ENCODE data around the gene CENPS.
"Not testable (repeated sequence)": the region's sequence is repeated elsewhere in the genome, so short reads cannot be mapped to it uniquely, and the experiment has no call there.

Gene CENPS

GRCh38 chr1:10402729-10403274 lies 27.4 kb upstream of the CENPS start:
- H3K27me3 ChIP-seq, result no peaks in the 10 kb centered on the region
- H3K9ac ChIP-seq, result peak overlapping the region in 1 of 11 experiments; percentile 34; a peak in 2 of 22 replicates
- H3K4me2 ChIP-seq, result peak overlapping the region in 5 of 11 experiments; percentile 7 to 92 (median 69); a peak in 7 of 22 replicates
- no peaks in the 10 kb centered on the region for H3K9me3 ChIP-seq (replicated peaks in 1 of 11)
- H3K4me3 ChIP-seq, result no peak overlapping the region
- H3K4me1 ChIP-seq, result peaks cover 22 to 52% (median 30%) of the 10 kb centered on the region in 10 experiments
- H3K36me3 ChIP-seq, result peaks cover 68 to 81% (median 78%) of the 10 kb centered on the region in 11 experiments
- peak overlapping the region in 6 of 11 experiments; percentile 1 to 99 (median 56); a peak in 5 of 22 replicates for H3K27ac ChIP-seq
- no peak for TF ChIP-seq Cebpa-rat (IDR thresholded peaks at IDR 0.05)
- peaks cover 0 to 88% (median 68%) of the 10 kb centered on the region in 11 experiments; a peak in 18 of 22 replicates for H4K20me1 ChIP-seq

GRCh38 chr1:10407201-10407600 lies 23.0 kb upstream of the CENPS start:
- H3K4me2 ChIP-seq, result no peak overlapping the region
- H3K9me3 ChIP-seq (replicated peaks in 1 of 11), result no peaks in the 10 kb centered on the region
- peaks cover 0 to 94% (median 59%) of the 10 kb centered on the region in 11 experiments; a peak in 18 of 22 replicates for H4K20me1 ChIP-seq
- H3K4me1 ChIP-seq, result peaks cover 0 to 34% (median 5%) of the 10 kb centered on the region in 10 experiments; a peak in 9 of 20 replicates
- H3K36me3 ChIP-seq, result peaks cover 100% of the 10 kb centered on the region in 11 experiments
- TF ChIP-seq Cebpa-rat (IDR thresholded peaks at IDR 0.05), result no peak
- no peaks in the 10 kb centered on the region for H3K27me3 ChIP-seq
- H3K9ac ChIP-seq, result no peak overlapping the region
- H3K27ac ChIP-seq, result no peak overlapping the region; a peak in 1 of 22 replicates
- no peak overlapping the region for H3K4me3 ChIP-seq

GRCh38 chr1:10415211-10415930 lies 14.9 kb upstream of the CENPS start:
- peak overlapping the region in 6 of 10 experiments; percentile 2 to 52 (median 24); a peak in 6 of 20 replicates for H3K4me3 ChIP-seq

GRCh38 chr1:10415967-10416366 lies 14.3 kb upstream of the CENPS start:
- Histone ChIP-seq H3K9ac (peak overlapping the region in 10 of 11 experiments; percentile 56 to 81 (median 74); a peak in 19 of 22 replicates), H3K4me1 (peaks cover 7 to 53% (median 32%) of the 10 kb centered on the region in 10 experiments; a peak in 19 of 20 replicates), H3K27ac (peak overlapping the region; percentile 71 to 95 (median 89)), H3K36me3 (peaks cover 88 to 100% (median 95%) of the 10 kb centered on the region in 11 experiments), H3K4me2 (peak overlapping the region in 7 of 11 experiments; percentile 73 to 88 (median 84); a peak in 14 of 22 replicates), H4K20me1 (peaks cover 0 to 21% (median 0%) of the 10 kb centered on the region in 11 experiments; a peak in 3 of 22 replicates)
- H3K4me3 ChIP-seq; H3K9me3 ChIP-seq (replicated peaks in 1 of 11); H3K27me3 ChIP-seq: not testable (repeated sequence)

More at GRCh38 chr1:10415211-10415930, 14.9 kb upstream of the CENPS start:
- Histone ChIP-seq H3K36me3 (peaks cover 88 to 100% (median 95%) of the 10 kb centered on the region in 11 experiments), H3K9me3 (replicated peaks in 1 of 11) (no peaks in the 10 kb centered on the region), H3K27me3 (no peaks in the 10 kb centered on the region), H3K4me2 (peak overlapping the region in 10 of 11 experiments; percentile 22 to 88 (median 76); a peak in 19 of 22 replicates), H4K20me1 (peaks cover 0 to 27% (median 0%) of the 10 kb centered on the region in 11 experiments; a peak in 8 of 22 replicates), H3K27ac (peak overlapping the region; percentile 71 to 95 (median 89)), H3K9ac (peak overlapping the region; percentile 56 to 81 (median 74); a peak in 20 of 22 replicates), H3K4me1 (peaks cover 7 to 53% (median 32%) of the 10 kb centered on the region in 10 experiments; a peak in 19 of 20 replicates)
- TF ChIP-seq Cebpa-rat (IDR thresholded peaks at IDR 0.05), result peak in 8 of 11 experiments; percentile 35 to 85 (median 80); a peak in 15 of 22 replicates

- H3K4me1 ChIP-seq, result peaks cover 7 to 30% (median 28%) of the 10 kb centered on the region in 10 experiments; a peak in 19 of 20 replicates
- peaks cover 82 to 99% (median 91%) of the 10 kb centered on the region in 11 experiments for H3K36me3 ChIP-seq
- H3K27me3 ChIP-seq; H3K9me3 ChIP-seq (replicated peaks in 1 of 11); H3K4me2 ChIP-seq; H3K4me3 ChIP-seq: not testable (repeated sequence)
- H3K9ac ChIP-seq, result peak overlapping the region in 1 of 11 experiments; percentile 15; a peak in 1 of 22 replicates
- H4K20me1 ChIP-seq, result peaks cover 0 to 12% (median 0%) of the 10 kb centered on the region in 11 experiments; a peak in 3 of 22 replicates
- H3K27ac ChIP-seq, result peak overlapping the region in 4 of 11 experiments; percentile 10 to 91 (median 60); a peak in 3 of 22 replicates
Observed at GRCh38 chr1:10418741-10419140, 11.5 kb upstream of the CENPS start.

GRCh38 chr1:10419351-10419750 lies 10.9 kb upstream of the CENPS start:
- Histone ChIP-seq H3K27me3 (no peaks in the 10 kb centered on the region), H3K9ac (peak overlapping the region in 2 of 11 experiments; percentile 7 to 10; a peak in 2 of 22 replicates), H4K20me1 (peaks cover 0 to 12% (median 0%) of the 10 kb centered on the region in 11 experiments; a peak in 3 of 22 replicates), H3K4me2 (no peak overlapping the region), H3K27ac (peak overlapping the region in 5 of 11 experiments; percentile 31 to 44 (median 34); a peak in 5 of 22 replicates), H3K36me3 (peaks cover 76 to 95% (median 85%) of the 10 kb centered on the region in 11 experiments), H3K4me1 (peaks cover 7 to 24% (median 22%) of the 10 kb centered on the region in 10 experiments; a peak in 19 of 20 replicates), H3K4me3 (no peak overlapping the region), H3K9me3 (replicated peaks in 1 of 11) (no peaks in the 10 kb centered on the region)
- TF ChIP-seq Cebpa-rat (IDR thresholded peaks at IDR 0.05), result no peak

- H3K36me3 ChIP-seq, result peaks cover 61 to 77% (median 67%) of the 10 kb centered on the region in 11 experiments
- H3K4me1 ChIP-seq, result peaks cover 0 to 1% (median 0%) of the 10 kb centered on the region in 10 experiments; a peak in 5 of 20 replicates
- H3K4me2 ChIP-seq, result no peak overlapping the region
- H3K27ac ChIP-seq, result peak overlapping the region in 2 of 11 experiments; percentile 8 to 20; a peak in 1 of 22 replicates
- H3K9me3 ChIP-seq (replicated peaks in 1 of 11), result no peaks in the 10 kb centered on the region
- no peak overlapping the region for H3K4me3 ChIP-seq
- H3K27me3 ChIP-seq, result no peaks in the 10 kb centered on the region
- TF ChIP-seq Cebpa-rat (IDR thresholded peaks at IDR 0.05), result no peak
- H4K20me1 ChIP-seq, result peaks cover 0 to 12% (median 0%) of the 10 kb centered on the region in 11 experiments; a peak in 2 of 22 replicates
- H3K9ac ChIP-seq, result 0 out of 22 replicates have a peak overlapping the region, but pooled peaks of 2 of the 11 experiments have one; percentile 8 to 22
Observed at GRCh38 chr1:10421637-10422036, 8.6 kb upstream of the CENPS start.

GRCh38 chr1:10424034-10424433 lies 6.2 kb upstream of the CENPS start:
- no peak for TF ChIP-seq Cebpa-rat (IDR thresholded peaks at IDR 0.05)
- peak overlapping the region in 3 of 11 experiments; percentile 1 to 33 (median 18); a peak in 2 of 22 replicates for H3K9ac ChIP-seq

More at GRCh38 chr1:10424034-10424433, 6.2 kb upstream of the CENPS start:
- Histone ChIP-seq H3K4me3 (no peak overlapping the region), H3K27me3 (no peaks in the 10 kb centered on the region), H3K36me3 (peaks cover 37 to 53% (median 43%) of the 10 kb centered on the region in 11 experiments), H4K20me1 (peaks cover 0 to 11% (median 0%) of the 10 kb centered on the region in 11 experiments; a peak in 1 of 22 replicates), H3K4me1 (peaks cover 0 to 10% (median under 1%) of the 10 kb centered on the region in 10 experiments; a peak in 5 of 20 replicates), H3K9me3 (replicated peaks in 1 of 11) (no peaks in the 10 kb centered on the region), H3K27ac (peak overlapping the region in 6 of 11 experiments; percentile 2 to 54 (median 22); a peak in 7 of 22 replicates), H3K4me2 (no peak overlapping the region)
